ENCODE data around the gene ARHGAP10.
"Not testable (repeated sequence)": the region's sequence is repeated elsewhere in the genome, so short reads cannot be mapped to it uniquely, and the experiment has no call there.

Gene ARHGAP10

GRCh38 chr4:147790412-147790811 lies 58.5 kb downstream of the ARHGAP10 start:
- no peak for DNase-seq (ENCODE audit: extremely low spot score, insufficient read length, low read depth)
- FAIRE-seq: no peak

- FAIRE-seq (no peak), DNase-seq (ENCODE audit: extremely low spot score, insufficient read length, low read depth) (no peak)
Observed at GRCh38 chr4:147791341-147791740, 59.5 kb downstream of the ARHGAP10 start.

DNA sequence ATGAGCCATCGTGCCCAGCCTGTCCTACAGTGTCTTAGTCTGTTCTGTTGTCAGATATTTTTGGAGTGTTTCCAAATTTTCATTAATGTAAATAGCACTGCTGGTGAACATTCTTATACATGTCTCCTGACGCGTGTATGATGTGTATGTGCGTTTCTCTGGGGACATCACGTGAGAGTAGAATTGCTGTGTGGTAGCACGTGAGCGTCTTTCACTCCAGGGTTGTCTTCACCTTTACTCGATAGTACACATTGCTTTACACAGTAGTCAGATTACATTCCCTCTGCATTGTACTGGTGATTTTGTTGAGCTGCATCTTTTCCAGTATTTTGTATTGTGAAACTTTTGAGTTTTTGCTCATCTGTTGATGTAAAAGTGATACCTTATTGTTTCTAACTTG lies 60.0 kb downstream of the ARHGAP10 start:
- no peak for FAIRE-seq
- no peak for DNase-seq (ENCODE audit: extremely low spot score, insufficient read length, low read depth)

DNA sequence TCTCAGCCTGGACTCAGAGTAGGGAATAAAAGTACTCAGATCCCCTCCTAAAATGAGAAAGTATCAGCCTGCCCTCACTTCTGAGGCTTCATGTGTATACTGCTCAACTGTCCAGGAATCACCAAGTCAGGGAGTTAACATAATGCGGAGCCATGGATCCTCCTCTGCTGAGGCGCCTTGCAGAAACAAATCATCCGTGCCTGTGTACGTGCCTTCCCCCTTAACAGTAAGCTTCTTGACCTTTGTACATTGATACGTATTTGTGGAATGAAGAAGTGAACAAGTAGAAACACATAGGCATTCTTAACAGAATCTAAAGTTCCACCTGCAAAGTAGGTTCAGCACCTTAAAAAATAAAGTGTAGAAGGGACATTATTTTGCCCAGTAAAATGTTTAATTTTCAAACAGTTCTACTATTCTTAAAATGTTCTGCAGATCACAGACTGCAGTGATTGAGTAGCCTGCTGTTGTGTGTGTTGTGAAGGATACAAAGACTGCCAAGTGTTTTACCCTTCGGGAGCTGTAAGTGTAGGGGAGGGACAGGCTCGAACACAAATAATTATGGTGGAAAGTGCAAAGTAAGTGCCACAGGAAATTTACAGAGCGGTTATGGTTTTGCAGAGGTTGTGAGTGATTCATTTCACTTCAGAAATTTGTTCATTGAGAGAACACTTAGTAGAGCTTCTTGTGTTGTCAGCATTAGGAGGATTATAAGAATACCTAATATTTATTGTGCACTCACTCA lies 61.9 kb downstream of the ARHGAP10 start:
- DNase-seq (ENCODE audit: extremely low spot score, insufficient read length, low read depth) (no peak), FAIRE-seq (peak; percentile 72)

DNA sequence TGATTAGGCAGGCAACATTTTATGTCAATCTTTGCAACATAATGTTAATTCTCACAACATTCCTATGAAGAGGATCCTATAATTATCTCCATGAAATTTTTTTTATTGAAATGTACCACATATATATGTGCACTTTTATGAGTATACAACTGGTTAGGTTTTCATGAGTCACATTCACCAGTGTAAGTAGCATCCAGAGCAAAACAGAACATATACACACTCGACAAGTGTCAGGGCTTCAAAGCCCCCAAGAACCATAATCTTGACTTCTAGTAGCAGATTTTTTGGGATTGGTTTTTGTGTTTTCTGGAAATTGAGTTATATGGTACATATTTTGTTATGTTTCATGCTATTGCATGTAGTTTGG lies 62.4 kb downstream of the ARHGAP10 start:
- FAIRE-seq: no peak
- no peak for DNase-seq (ENCODE audit: extremely low spot score, insufficient read length, low read depth)

DNA sequence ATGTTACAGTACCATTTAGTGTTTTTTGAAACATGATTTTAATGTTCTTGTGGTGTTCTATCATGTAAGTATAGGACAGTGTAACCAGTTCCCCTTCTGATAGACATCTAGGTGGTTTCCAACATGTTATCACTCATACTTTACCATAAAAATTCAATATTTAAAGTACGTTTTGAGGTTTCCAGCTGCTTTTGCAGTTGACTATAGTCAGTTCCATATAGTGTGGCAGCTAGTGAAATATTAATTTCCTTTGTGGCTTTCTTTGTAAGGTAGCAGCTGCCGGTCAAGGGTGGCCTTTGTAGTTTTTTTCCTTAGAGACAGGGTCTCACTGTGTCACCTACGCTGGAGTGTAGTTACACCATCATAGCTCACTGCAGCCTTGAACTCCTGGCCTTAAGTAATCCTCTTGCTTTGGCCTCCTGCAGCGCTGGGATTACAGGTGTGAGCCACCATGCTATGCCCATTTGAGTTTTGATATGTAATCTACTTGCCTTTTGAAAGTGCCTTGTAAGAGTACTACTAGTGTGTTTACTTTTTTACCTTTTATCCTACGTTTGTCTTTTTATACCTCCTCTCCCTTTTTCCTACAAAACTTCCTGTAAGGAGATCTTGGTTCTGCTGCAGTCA lies 63.0 kb downstream of the ARHGAP10 start:
- no peak for DNase-seq (ENCODE audit: extremely low spot score, insufficient read length, low read depth)

DNA sequence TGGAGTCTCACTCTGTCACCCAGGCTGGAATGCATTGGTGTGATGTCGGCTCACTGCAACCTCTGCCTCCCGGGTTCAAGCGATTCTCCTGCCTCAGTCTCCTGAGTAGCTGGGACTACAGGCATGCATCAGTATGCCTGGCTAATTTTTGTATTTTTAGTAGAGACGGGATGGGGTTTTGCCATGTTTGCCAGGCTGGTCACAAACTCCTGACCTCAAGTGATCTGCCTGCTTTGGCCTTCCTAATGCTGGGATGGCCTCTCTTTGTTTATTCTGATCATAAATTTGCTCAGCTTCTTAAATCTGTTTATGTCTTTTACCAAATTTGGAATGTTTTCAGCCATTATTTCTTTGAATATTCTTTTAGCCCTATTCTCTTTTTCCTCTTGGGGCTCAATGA lies 67.2 kb downstream of the ARHGAP10 start:
- FAIRE-seq: not testable (repeated sequence)

More for the DNA sequence above, 63.0 kb downstream of the ARHGAP10 start:
- FAIRE-seq: peak; percentile 91

DNA sequence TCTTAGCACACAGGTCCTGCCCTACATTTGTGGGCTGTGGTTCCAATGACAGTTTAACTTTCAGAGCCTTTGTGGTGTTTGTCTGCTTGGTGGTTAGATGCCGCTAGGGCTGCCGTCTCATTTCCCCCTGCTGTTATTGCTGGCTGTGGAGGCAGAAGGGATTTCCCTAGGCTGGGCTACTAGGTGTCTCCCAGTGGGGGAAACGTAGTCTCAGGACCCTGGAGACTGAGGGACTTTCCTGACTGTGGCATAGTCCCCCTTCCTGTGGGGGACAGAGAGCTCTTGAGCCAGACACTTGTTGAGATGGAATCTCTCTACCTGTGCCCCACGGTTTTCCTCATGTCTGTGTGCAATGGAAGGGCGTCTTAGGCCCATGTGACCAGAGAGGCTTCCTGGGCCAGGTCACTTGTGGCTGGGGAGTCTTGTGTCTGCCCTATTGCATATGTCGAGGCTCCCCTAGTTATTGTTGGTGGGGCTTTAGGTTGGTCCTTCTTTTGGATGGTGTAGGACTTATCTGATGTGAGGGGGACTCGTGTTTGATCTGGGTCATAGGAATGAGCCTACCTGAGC lies 68.2 kb downstream of the ARHGAP10 start:
- FAIRE-seq (peak; percentile 100), DNase-seq (ENCODE audit: extremely low spot score, insufficient read length, low read depth) (no peak)

More for the DNA sequence above, 67.2 kb downstream of the ARHGAP10 start:
- DNase-seq (ENCODE audit: extremely low spot score, insufficient read length, low read depth): not testable (repeated sequence)

DNA sequence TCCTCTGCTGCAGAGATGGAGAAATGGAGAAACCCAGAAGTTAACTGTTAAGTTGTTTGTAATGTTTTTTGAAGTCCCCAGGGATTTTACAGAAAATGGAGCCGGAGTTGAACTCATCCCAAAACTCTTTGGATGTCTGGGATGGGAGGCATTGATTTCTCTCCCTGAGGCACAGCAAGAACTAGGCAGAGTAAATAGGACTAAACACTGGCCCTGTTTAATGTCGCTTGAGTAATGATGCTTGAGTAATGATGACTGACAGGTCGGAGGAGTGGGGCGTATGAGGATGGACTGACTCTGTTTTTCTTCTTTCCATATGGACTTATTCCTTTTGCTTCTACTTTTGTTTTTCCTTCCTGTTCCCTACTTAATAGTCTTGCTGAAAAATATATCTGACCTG lies 69.9 kb downstream of the ARHGAP10 start:
- DNase-seq (ENCODE audit: extremely low spot score, insufficient read length, low read depth) (no peak), FAIRE-seq (no peak)

DNA sequence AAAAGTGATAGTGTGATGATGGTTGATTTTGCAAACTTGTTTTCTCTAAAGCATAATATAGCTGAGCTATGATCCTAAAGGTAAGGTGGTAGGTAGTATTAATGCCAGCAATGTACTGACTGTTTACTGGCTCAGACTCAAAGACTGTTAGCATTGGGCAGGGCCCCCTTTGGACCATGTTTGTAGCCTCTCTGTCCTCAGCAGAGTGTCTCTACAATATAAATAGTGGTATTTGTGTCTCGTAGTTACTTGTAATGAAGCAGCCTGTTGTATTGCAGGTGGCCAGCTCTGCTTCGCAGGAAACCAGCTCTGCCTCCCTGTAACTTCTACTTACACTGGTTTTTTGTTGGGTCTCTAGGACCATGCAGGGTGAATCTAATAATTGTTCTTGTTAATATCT lies 70.5 kb downstream of the ARHGAP10 start:
- no peak for DNase-seq (ENCODE audit: extremely low spot score, insufficient read length, low read depth)
- FAIRE-seq: peak; percentile 15

DNA sequence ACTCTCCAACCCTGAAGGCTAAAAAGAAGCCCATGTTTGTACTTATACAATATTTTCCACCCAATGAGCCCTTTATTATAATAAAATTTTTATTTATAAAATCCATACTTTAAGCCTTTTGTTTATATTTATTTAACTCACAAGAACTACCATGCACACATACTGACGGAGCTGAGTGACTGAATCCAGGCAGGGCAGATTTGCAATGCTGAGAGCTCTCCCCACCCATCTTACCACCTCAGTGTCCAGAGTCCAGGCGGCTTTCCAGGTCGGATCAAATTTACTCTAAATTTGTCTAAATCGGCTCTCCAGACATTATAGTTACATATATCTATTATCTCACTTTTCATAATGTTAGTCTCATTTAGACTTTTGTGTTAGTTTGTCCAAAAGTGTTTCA lies 74.1 kb downstream of the ARHGAP10 start:
- DNase-seq (ENCODE audit: extremely low spot score, insufficient read length, low read depth) (no peak), FAIRE-seq (no peak)

GRCh38 chr4:147808447-147808846 lies 76.6 kb downstream of the ARHGAP10 start:
- DNase-seq (ENCODE audit: extremely low spot score, insufficient read length, low read depth) (no peak), FAIRE-seq (no peak)

GRCh38 chr4:147809211-147809610 lies 77.3 kb downstream of the ARHGAP10 start:
- DNase-seq (ENCODE audit: extremely low spot score, insufficient read length, low read depth): no peak
- FAIRE-seq: no peak

- FAIRE-seq: no peak
- no peak for DNase-seq (ENCODE audit: extremely low spot score, insufficient read length, low read depth)
Observed at GRCh38 chr4:147811878-147812277, 80.0 kb downstream of the ARHGAP10 start.

- no peak for DNase-seq (ENCODE audit: extremely low spot score, insufficient read length, low read depth)
- FAIRE-seq: no peak
Observed at GRCh38 chr4:147813109-147813773, 81.4 kb downstream of the ARHGAP10 start.

DNA sequence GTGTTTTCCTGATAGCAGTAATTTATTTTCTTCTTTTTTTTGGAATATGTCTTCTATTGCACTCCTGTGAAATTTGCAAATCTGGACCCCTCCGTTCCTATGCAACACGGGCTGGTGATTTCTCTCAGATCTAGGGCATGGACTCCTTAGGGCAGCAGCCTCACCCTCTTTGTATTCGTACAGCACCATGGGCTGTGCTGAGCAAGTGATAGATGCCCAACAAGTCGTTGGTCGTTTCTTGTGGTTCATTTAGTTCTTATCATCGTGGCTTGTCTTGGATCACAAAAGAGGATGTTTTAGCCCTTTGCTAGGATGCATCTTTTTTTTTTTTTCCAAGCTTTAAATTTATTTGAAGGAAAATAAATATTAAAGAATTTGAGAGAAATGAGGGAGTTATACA lies 82.1 kb downstream of the ARHGAP10 start:
- FAIRE-seq (no peak), DNase-seq (ENCODE audit: extremely low spot score, insufficient read length, low read depth) (no peak)

GRCh38 chr4:147814376-147814775 lies 82.5 kb downstream of the ARHGAP10 start:
- no peak for DNase-seq (ENCODE audit: extremely low spot score, insufficient read length, low read depth)
- FAIRE-seq: no peak

- DNase-seq (ENCODE audit: extremely low spot score, insufficient read length, low read depth) (no peak), FAIRE-seq (no peak)
Observed at GRCh38 chr4:147815741-147816140, 83.9 kb downstream of the ARHGAP10 start.

- FAIRE-seq (no peak), DNase-seq (ENCODE audit: extremely low spot score, insufficient read length, low read depth) (no peak)
Observed at GRCh38 chr4:147816382-147817254, 84.7 kb downstream of the ARHGAP10 start.

DNA sequence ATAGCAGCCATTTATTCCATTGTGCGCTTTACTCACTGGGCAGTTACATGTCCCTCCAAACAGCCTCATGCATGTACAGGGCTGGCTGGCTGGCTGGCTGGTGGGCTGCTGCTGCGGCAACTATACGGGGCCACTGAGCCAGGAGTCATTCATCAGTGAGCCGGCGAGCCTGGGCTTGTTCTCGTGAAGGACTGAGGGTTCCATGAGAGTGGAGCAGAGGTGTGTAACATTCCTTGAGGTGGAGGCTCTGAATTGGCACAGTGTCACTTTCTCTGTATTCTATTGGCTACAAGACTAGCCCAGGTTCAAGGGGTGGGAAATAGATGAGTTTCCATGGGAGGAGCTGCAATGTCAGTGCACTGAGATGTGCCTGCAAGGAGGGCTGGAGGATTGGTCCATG lies 89.1 kb downstream of the ARHGAP10 start:
- FAIRE-seq (peak; percentile 18), DNase-seq (ENCODE audit: extremely low spot score, insufficient read length, low read depth) (no peak)
